Measurements from ENCODE around the gene ITIH4.

GRCh38 chr3:52822363-52822762 is 8.1 kb downstream of the ITIH4 start:
- TF ChIP-seq, protein P1, sequence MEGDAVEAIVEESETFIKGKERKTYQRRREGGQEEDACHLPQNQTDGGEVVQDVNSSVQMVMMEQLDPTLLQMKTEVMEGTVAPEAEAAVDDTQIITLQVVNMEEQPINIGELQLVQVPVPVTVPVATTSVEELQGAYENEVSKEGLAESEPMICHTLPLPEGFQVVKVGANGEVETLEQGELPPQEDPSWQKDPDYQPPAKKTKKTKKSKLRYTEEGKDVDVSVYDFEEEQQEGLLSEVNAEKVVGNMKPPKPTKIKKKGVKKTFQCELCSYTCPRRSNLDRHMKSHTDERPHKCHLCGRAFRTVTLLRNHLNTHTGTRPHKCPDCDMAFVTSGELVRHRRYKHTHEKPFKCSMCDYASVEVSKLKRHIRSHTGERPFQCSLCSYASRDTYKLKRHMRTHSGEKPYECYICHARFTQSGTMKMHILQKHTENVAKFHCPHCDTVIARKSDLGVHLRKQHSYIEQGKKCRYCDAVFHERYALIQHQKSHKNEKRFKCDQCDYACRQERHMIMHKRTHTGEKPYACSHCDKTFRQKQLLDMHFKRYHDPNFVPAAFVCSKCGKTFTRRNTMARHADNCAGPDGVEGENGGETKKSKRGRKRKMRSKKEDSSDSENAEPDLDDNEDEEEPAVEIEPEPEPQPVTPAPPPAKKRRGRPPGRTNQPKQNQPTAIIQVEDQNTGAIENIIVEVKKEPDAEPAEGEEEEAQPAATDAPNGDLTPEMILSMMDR (conservative IDR thresholded peaks at IDR 0.05 in 1 of 2, IDR thresholded peaks at IDR 0.05 in 1 of 2; ENCODE audit: extremely low read depth in 1 of 2, insufficient read depth in 1 of 2, low read depth in 1 of 2, low read length in 2 of 2): no peak
- TF ChIP-seq EZH2 (IDR thresholded peaks at IDR 0.05; ENCODE audit: borderline replicate concordance, low read length): no peak
